ENCODE results near the gene MRAP2.

Gene MRAP2

GRCh38 chr6:84052204-84052882 is 18.8 kb downstream of the MRAP2 start:
- TF ChIP-seq GATA3 (IDR thresholded peaks at IDR 0.05; ENCODE audit: low read depth, low read length), result no peak

DNA sequence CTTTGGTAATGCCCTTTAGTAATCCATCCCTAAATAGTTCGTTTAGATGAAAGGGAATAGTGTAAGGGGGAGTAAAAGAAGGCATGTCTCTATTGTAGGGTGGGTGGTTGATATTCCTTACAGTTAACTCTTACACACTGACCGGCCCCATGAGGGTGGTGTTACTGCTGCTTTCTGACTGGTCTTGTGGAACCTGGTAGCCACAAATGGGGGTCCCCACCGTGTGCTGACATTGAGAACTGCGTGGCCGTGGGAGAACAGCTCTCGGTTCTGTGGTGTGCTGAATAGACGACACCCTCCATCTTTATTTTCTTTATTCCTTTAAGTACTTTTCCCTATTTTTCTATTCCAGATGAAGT is 19.3 kb downstream of the MRAP2 start:
- TF ChIP-seq GATA2 (IDR thresholded peaks at IDR 0.05; ENCODE audit: low read depth, low read length), result no peak
- no peak for TF ChIP-seq GATA3 (IDR thresholded peaks at IDR 0.05; ENCODE audit: low read depth, low read length)

DNA sequence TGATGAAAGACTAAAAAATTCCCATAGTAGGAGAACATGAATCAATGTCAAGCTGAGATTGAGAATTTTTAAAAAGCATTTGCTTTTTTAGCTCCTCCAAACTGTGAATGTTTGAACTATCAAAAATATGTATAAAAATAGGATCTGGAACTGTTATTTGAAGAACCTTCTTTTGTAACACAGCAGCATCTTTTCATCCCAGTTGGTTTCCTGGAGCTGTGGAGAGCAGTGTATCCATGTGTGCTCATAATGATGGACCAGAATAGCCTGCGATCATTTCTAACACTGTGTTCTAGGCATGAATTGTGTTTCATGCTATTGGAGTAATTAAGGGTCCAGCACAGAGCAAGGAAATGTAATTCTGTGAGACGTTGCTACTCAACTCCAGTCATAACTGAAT is 22.1 kb downstream of the MRAP2 start:
- TF ChIP-seq GATA3 (IDR thresholded peaks at IDR 0.05; ENCODE audit: low read depth, low read length) (no peak), GATA2 (IDR thresholded peaks at IDR 0.05; ENCODE audit: low read depth, low read length) (no peak)

DNA sequence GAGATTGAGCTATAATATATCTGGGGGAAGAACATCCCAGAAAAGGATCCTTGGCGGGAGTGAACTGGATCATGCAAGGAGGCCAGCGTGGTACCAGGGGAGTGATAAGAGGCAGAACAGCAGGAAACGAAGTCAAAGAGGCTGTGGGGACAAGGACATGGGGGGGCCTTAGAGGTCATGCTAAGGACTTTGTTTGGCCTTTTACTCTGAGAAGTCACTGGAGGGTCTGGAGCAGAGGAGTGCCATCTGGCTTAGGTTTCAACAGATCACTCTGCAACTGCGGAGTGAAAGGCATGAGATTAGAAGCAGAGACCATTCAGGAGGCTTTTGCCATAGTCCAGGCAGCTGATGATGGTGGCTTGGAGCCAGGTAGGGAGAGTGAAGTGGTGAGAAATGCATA is 24.3 kb downstream of the MRAP2 start:
- TF ChIP-seq GATA3 (IDR thresholded peaks at IDR 0.05; ENCODE audit: low read depth, low read length) (no peak), GATA2 (IDR thresholded peaks at IDR 0.05; ENCODE audit: low read depth, low read length) (no peak)

DNA sequence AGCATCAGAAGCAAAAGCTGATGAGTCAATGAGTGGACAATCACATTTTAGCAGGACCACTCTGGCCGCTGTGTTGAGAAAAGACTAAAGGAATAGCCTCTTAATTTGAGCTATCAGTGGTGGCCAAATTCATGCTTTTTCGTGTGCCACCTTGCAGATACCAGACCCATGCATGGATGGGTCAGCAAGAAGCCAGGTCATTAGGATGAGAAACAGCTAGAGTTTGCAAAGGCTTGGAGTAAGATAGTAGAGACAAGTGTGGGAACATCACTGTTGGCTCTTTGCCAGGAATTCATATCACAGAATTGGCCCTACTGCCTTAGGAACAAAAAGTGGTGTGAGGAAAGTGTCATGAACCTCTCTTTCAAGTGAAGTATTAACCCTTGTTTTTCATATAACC is 25.5 kb downstream of the MRAP2 start:
- TF ChIP-seq GATA3 (IDR thresholded peaks at IDR 0.05; ENCODE audit: low read depth, low read length) (no peak), GATA2 (IDR thresholded peaks at IDR 0.05; ENCODE audit: low read depth, low read length) (no peak)

- no peak for TF ChIP-seq GATA2 (IDR thresholded peaks at IDR 0.05; ENCODE audit: low read depth, low read length)
- no peak for TF ChIP-seq GATA3 (IDR thresholded peaks at IDR 0.05; ENCODE audit: low read depth, low read length)
Observed at GRCh38 chr6:84061174-84061573, 27.6 kb downstream of the MRAP2 start.

DNA sequence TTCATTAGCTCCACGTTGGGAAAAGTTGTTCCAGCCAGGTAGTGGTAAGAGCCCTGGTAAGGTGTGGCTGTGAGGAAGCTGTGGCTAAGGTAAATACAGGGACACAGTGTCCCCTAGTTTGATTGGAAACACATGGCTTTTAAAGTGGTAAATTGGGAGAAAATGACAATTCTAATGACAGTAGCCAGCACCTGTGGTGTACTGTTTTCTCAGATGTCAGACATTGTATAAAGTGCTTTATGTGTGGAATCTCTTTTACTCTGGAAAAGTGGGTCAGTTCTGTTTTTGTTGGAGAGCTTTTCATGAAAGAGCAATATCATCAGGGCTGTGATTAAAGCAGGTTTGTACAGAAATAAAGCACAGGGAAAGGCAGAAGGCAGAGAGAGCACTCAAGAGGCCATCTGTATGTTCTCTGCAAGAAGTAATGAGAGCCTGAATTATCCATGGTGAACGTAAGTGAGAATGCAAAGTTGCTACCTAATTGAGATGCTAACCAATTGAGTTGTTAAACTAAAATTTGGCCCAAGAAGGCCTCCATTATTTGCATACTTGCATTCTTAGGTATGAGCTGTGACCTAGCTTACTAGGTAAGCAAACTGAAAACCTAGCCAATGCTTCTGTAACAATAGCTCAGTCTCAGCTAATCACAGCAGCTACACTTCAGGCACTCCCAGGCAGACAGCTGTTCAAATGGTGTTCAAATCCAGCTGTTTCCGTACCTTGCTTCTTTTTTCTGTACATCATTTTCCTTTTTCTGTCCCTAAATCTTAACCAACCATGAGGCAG is 28.2 kb downstream of the MRAP2 start:
- TF ChIP-seq GATA3 (IDR thresholded peaks at IDR 0.05; ENCODE audit: low read depth, low read length), result no peak
- no peak for TF ChIP-seq GATA2 (IDR thresholded peaks at IDR 0.05; ENCODE audit: low read depth, low read length)

DNA sequence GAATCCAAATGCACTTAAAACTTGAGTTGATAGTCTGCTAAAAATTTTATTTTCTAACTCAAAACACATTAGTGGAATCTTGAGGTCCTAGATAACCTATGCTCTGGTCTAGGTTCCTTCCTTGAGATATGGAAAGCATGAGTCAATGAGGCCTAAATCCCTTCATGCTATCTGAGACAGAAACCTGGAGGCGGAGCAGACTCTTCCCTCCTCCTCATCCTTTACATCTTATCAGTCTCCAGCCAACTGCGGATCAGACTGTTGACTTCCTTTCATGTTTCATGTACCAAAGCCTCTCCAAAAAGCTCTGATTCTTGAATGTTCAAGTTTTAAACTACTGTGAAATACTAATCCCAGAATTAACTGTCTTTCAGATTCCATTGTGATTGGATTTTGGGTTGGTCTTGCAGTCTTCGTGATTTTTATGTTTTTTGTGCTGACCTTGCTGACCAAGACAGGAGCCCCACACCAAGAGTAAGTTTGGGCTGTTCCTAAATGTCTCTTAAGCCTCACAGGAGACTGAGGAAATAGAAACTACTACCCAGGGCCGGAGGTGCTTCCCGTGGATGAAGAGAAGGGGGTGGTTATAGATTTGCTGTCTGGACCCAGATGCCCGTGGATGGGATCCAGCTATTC is 29.1 kb downstream of the MRAP2 start:
- TF ChIP-seq GATA2 (IDR thresholded peaks at IDR 0.05; ENCODE audit: low read depth, low read length), result no peak
- TF ChIP-seq GATA3 (IDR thresholded peaks at IDR 0.05; ENCODE audit: low read depth, low read length), result no peak

- TF ChIP-seq GATA3 (IDR thresholded peaks at IDR 0.05; ENCODE audit: low read depth, low read length), result no peak
- no peak for TF ChIP-seq GATA2 (IDR thresholded peaks at IDR 0.05; ENCODE audit: low read depth, low read length)
Observed at GRCh38 chr6:84065693-84066290, 32.2 kb downstream of the MRAP2 start.

DNA sequence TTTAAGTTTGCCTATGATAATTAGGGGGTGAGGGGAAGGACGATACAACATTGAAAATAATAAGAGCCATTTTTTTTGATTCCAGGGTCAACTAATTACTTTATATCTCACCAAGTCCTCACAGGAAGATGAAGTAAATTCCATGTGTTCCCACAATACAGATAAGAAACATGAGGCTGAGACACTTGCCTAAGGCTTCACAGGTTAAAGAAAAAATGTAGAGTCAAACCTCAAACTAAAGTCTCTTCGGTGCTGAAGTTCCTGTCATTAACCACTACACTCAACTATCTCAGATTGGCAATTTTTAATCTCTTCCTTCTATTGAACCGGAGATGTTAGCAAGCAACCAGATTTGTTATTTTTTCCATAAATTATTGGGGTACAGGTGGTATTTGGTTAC is 33.0 kb downstream of the MRAP2 start:
- TF ChIP-seq GATA3 (IDR thresholded peaks at IDR 0.05; ENCODE audit: low read depth, low read length), result no peak
- no peak for TF ChIP-seq GATA2 (IDR thresholded peaks at IDR 0.05; ENCODE audit: low read depth, low read length)

DNA sequence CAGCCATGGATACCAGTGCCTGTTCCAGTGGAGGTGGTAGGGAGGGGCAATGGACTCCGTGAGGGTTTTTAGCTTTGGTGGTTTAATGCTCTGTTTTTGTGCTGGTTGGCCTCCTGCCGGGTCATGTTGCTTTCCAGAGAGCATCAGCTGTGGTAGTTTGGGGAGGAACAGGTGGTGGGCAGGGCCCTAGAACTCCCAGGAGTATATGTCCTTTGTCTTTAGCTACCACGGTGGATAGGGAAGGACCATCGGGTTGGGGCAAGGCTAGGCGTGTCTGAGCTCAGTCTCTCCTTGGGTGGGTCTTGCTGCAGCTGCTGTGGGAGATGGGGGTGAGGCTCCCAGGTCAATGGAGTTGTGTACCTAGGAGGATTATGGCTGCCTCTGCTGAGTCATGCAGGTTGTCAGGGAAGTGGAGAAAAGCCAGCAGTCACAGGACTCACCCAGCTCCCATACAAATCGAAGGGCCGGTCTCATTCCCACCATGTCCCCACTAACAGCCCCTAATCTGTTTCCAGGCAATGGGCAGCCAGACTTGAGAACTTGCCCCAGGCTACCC is 38.9 kb downstream of the MRAP2 start:
- TF ChIP-seq GATA2 (IDR thresholded peaks at IDR 0.05; ENCODE audit: low read depth, low read length), result no peak
- no peak for TF ChIP-seq GATA3 (IDR thresholded peaks at IDR 0.05; ENCODE audit: low read depth, low read length)

DNA sequence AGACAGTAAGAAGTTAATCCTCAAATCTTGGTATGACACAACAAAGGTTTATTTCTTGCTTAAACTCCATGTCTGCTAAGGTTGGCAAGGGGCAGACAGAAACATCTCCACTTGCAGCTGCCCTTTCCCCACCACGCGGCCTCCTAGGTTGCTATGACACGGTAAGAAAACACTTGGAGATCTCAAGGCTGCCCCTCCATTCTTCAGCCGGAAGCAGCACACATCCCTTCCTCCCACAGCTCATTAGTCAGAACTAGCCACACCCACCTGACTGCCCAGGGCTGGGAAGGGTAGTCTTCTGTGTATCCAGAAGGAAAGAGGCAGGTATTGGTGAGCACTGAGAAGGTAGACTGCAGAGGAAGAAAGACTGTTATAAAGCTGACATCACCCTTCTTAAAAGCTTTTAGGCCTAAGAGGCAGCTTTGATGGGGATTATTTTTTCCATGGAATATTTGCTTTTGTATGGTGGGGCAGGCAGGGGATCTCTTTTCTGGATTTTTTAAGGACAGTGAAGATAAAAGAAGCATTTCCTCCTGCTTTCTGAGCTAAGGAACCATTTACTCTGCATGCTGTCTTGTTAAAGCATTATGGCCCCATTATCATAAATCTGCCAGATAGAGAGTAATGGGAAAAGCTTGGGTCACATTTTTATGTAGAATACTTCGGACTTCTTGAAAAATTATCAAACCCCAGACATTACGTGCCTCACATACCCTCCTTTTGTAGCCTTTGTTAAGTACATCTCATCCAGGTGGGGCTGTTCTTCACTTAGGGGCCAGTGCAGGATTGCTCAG is 41.6 kb downstream of the MRAP2 start:
- no peak for TF ChIP-seq GATA2 (IDR thresholded peaks at IDR 0.05; ENCODE audit: low read depth, low read length)
- no peak for TF ChIP-seq GATA3 (IDR thresholded peaks at IDR 0.05; ENCODE audit: low read depth, low read length)

DNA sequence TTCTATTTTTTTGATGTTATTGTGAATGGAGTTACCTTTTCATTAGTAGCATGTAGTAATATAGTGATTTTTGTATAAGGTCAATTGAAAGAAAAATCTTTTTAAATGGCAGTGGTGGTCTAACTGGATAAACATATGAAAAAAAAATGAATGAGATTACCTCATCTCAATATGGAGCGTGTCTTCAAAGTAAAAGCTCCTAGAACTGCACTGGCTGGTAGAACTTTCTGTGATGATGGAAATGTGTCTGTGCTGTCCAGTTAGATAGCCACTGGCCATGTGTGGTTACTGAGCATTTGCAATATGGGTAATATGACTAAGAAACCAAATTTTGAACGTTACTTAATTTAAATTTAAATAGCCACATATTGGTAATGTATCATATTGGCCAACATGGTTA is 44.1 kb downstream of the MRAP2 start:
- TF ChIP-seq GATA2 (IDR thresholded peaks at IDR 0.05; ENCODE audit: low read depth, low read length), result no peak
- no peak for TF ChIP-seq GATA3 (IDR thresholded peaks at IDR 0.05; ENCODE audit: low read depth, low read length)

DNA sequence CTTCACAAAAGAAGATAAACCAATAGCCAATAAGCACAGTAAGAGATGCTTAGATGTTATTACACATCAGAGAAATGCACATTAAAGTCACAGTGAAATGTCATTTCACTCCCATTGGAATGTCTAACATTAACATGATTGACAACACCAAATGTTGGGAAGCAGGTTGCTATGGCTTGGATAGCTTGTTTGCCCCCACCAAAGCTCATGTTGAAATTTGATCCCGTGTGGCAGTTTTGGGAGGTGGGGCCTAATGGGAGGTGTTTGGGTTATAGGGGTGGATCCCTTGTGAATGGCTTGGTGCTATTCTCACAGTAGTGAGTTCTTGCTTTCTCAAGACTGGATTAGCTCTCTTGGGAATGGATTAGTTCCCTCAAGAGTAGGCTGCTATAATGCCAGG is 44.8 kb downstream of the MRAP2 start:
- TF ChIP-seq GATA3 (IDR thresholded peaks at IDR 0.05; ENCODE audit: low read depth, low read length) (no peak), GATA2 (IDR thresholded peaks at IDR 0.05; ENCODE audit: low read depth, low read length) (no peak)

All from SH-SY5Y (cell line).